MM.1S (cell line): ENCODE data around the gene UQCRHL.
"Not testable (repeated sequence)": the region's sequence is repeated elsewhere in the genome, so short reads cannot be mapped to it uniquely, and the experiment has no call there.

Experiments
- DNase-seq: peaks from one replicate; pipeline ENCODE4 v3.0.0-alpha.2; 2015
- H2AFZ ChIP-seq: fragments of 300-600 bp; sonication (generic); 2 replicates; pipeline ENCODE4 v1.6.0; 2016; ENCODE audit warnings: antibody characterized with exemption, low read length
- H3F3A ChIP-seq: fragments of 300-600 bp; sonication (generic); 2 replicates; pipeline ENCODE4 v1.6.1; 2016; ENCODE audit warnings: mild to moderate bottlenecking, antibody characterized with exemption, low read length, moderate library complexity, mixed read lengths; ENCODE audit not compliant: insufficient read depth
- H3K27ac ChIP-seq: fragments of 300-600 bp; sonication (generic); 2 replicates; pipeline ENCODE4 v1.5.1; 2016; ENCODE audit warnings: mild to moderate bottlenecking, low read length
- H3K27me3 ChIP-seq: fragments of 300-600 bp; sonication (generic); replicated peaks from 2 replicates; pipeline ENCODE4 v1.6.0; 2016; ENCODE audit warnings: low read length; ENCODE audit not compliant: insufficient read depth
- H3K36me3 ChIP-seq: fragments of 300-600 bp; sonication (generic); replicated peaks from 2 replicates; pipeline ENCODE4 v1.6.1; 2016; ENCODE audit warnings: mild to moderate bottlenecking, low read length, mixed read lengths; ENCODE audit not compliant: insufficient read depth
- H3K4me1 ChIP-seq: fragments of 300-600 bp; sonication (generic); 2 replicates; pipeline ENCODE4 v1.6.1; 2016; ENCODE audit warnings: low read length, mixed read lengths
- H3K4me2 ChIP-seq: fragments of 300-600 bp; sonication (generic); 2 replicates; pipeline ENCODE4 v1.6.0; 2016; ENCODE audit warnings: low read depth, low read length
- H3K4me3 ChIP-seq: fragments of 300-600 bp; sonication (generic); 2 replicates; pipeline ENCODE4 v1.5.1; 2016; ENCODE audit warnings: low read length, mixed read lengths
- H3K79me2 ChIP-seq: fragments of 300-600 bp; sonication (generic); 2 replicates; pipeline ENCODE4 v1.6.1; 2016; ENCODE audit warnings: mixed run types, low read length, mixed read lengths
- H3K9ac ChIP-seq: fragments of 300-600 bp; sonication (generic); 2 replicates; pipeline ENCODE4 v1.6.1; 2016; ENCODE audit warnings: low read length, mixed read lengths
- H3K9me2 ChIP-seq: fragments of 300-600 bp; sonication (generic); replicated peaks from 2 replicates; pipeline ENCODE4 v1.6.1; 2016; ENCODE audit warnings: mild to moderate bottlenecking, low read length, mixed read lengths; ENCODE audit not compliant: insufficient read depth
- H3K9me3 ChIP-seq: fragments of 300-600 bp; sonication (generic); replicated peaks from 2 replicates; pipeline ENCODE4 v1.6.1; 2016; ENCODE audit warnings: mild to moderate bottlenecking, low read length, mixed read lengths; ENCODE audit not compliant: insufficient read depth
- H4K20me1 ChIP-seq: fragments of 300-600 bp; sonication (generic); 2 replicates; pipeline ENCODE4 v1.6.1; 2016; ENCODE audit warnings: mild to moderate bottlenecking, low read length, moderate library complexity, mixed read lengths; ENCODE audit not compliant: insufficient read depth
- CTCF ChIP-seq: fragments of 300-600 bp; sonication (generic); IDR thresholded peaks from 2 replicates; pipeline ENCODE4 v1.5.1; 2016; ENCODE audit warnings: antibody characterized with exemption, low read length, mixed read lengths
- EZH2 ChIP-seq: fragments of 300-600 bp; sonication (generic); optimal IDR thresholded peaks from 2 replicates; pipeline ENCODE3; 2017; ENCODE audit warnings: low read depth, mild to moderate bottlenecking, antibody characterized with exemption, low read length, mixed read lengths
- EZH2phosphoT487 ChIP-seq: fragments of 300-600 bp; sonication (generic); IDR thresholded peaks from 2 replicates; pipeline ENCODE4 v1.6.1; 2018; ENCODE audit warnings: antibody characterized with exemption, low read length

UQCRHL gene

GRCh38 chr1:15833842-15834405 lies 26.5 kb upstream of the UQCRHL start:
- no peaks in the 10 kb centered on the region for H3K9me3 ChIP-seq
- peaks cover 22% of the 10 kb centered on the region for H3F3A ChIP-seq
- peak overlapping the region; percentile 87 for H3K4me3 ChIP-seq
- no peaks in the 10 kb centered on the region for H3K27me3 ChIP-seq
- H2AFZ ChIP-seq: peak overlapping the region; percentile 71
- peak overlapping the region; percentile 85 for H3K4me2 ChIP-seq
- peak overlapping the region; percentile 100; the same call in 1 of the 2 replicates for H3K27ac ChIP-seq
- H4K20me1 ChIP-seq: no peaks in the 10 kb centered on the region
- peaks cover 16% of the 10 kb centered on the region for H3K79me2 ChIP-seq
- H3K9ac ChIP-seq: peak overlapping the region; percentile 99
- H3K36me3 ChIP-seq: no peaks in the 10 kb centered on the region
- DNase-seq: no peak
- no peak for TF ChIP-seq EZH2phosphoT487
- no peak for TF ChIP-seq CTCF
- no peak for TF ChIP-seq EZH2
- no peaks in the 10 kb centered on the region for H3K4me1 ChIP-seq
- no peaks in the 10 kb centered on the region for H3K9me2 ChIP-seq

- no peak overlapping the region for H2AFZ ChIP-seq
- no peaks in the 10 kb centered on the region for H3K27me3 ChIP-seq
- H3K27ac ChIP-seq: no peak overlapping the region
- TF ChIP-seq EZH2phosphoT487 (no peak), EZH2 (no peak), CTCF (no peak)
- H3K9me2 ChIP-seq: no peaks in the 10 kb centered on the region
- H3K4me1 ChIP-seq: no peaks in the 10 kb centered on the region
- H3K9me3 ChIP-seq: no peaks in the 10 kb centered on the region
- peaks cover 22% of the 10 kb centered on the region for H3F3A ChIP-seq
- peak overlapping the region; percentile 85; the same call in 1 of the 2 replicates for H3K4me2 ChIP-seq
- H3K4me3 ChIP-seq: peak overlapping the region; percentile 87
- H3K9ac ChIP-seq: peak overlapping the region; percentile 99; the same call in 1 of the 2 replicates
- no peak for DNase-seq
- H4K20me1 ChIP-seq: no peaks in the 10 kb centered on the region
- H3K79me2 ChIP-seq: peaks cover 16% of the 10 kb centered on the region
- H3K36me3 ChIP-seq: no peaks in the 10 kb centered on the region
Measured at GRCh38 chr1:15833069-15833679, 25.7 kb upstream of the UQCRHL start.

- Histone ChIP-seq H3K9me3 (no peaks in the 10 kb centered on the region), H3F3A (peaks cover 16% of the 10 kb centered on the region), H4K20me1 (no peaks in the 10 kb centered on the region), H3K4me2 (no peak overlapping the region), H3K36me3 (no peaks in the 10 kb centered on the region), H3K4me3 (no peak overlapping the region), H3K79me2 (peaks cover 16% of the 10 kb centered on the region), H3K27ac (no peak overlapping the region), H3K9me2 (no peaks in the 10 kb centered on the region), H2AFZ (no peak overlapping the region), H3K4me1 (no peaks in the 10 kb centered on the region), H3K9ac (no peak overlapping the region), H3K27me3 (no peaks in the 10 kb centered on the region)
- DNase-seq: no peak
- TF ChIP-seq EZH2 (no peak), EZH2phosphoT487 (no peak)
Measured at GRCh38 chr1:15830258-15830657, 22.8 kb upstream of the UQCRHL start.

- not testable (repeated sequence) for H3K27ac ChIP-seq, H3K4me1 ChIP-seq, H3K27me3 ChIP-seq, H3K9ac ChIP-seq, H3K9me2 ChIP-seq, H3K36me3 ChIP-seq, H3K9me3 ChIP-seq, H4K20me1 ChIP-seq, H3K4me2 ChIP-seq, H3K4me3 ChIP-seq, H2AFZ ChIP-seq, DNase-seq, H3F3A ChIP-seq
- peaks cover 16% of the 10 kb centered on the region for H3K79me2 ChIP-seq
Measured at GRCh38 chr1:15828931-15829330, 21.5 kb upstream of the UQCRHL start.

- not testable (repeated sequence) for H3K4me1 ChIP-seq, H3K9me2 ChIP-seq, H3K27me3 ChIP-seq, H3K4me3 ChIP-seq, H3K27ac ChIP-seq, H3K9ac ChIP-seq, H2AFZ ChIP-seq, H3K9me3 ChIP-seq, H4K20me1 ChIP-seq, H3K36me3 ChIP-seq, DNase-seq, H3K4me2 ChIP-seq, H3F3A ChIP-seq, H3K79me2 ChIP-seq
Measured at GRCh38 chr1:15827567-15827966, 20.1 kb upstream of the UQCRHL start.
